GM12873 (cell line): ENCODE results near the gene PXDN.

Source experiments
- CTCF ChIP-seq: IDR thresholded peaks from 2 replicates; pipeline ENCODE4 v1.5.1; 2012; ENCODE audit warnings: low read depth, mild to moderate bottlenecking, moderate library complexity, low read length, control low read depth; ENCODE audit not compliant: insufficient read depth; ENCODE audit errors: missing control alignments

PXDN gene

GRCh38 chr2:1766851-1767811 lies 22.8 kb upstream of the PXDN start:
- TF ChIP-seq CTCF: no peak

GRCh38 chr2:1766425-1766824 lies 22.1 kb upstream of the PXDN start:
- TF ChIP-seq CTCF: no peak

GRCh38 chr2:1759611-1759930 lies 15.3 kb upstream of the PXDN start:
- TF ChIP-seq CTCF: no peak

GRCh38 chr2:1758774-1759610 lies 14.7 kb upstream of the PXDN start:
- no peak for TF ChIP-seq CTCF

- TF ChIP-seq CTCF: no peak
Observed at GRCh38 chr2:1758171-1758570, 13.9 kb upstream of the PXDN start.

GRCh38 chr2:1757567-1757966 lies 13.3 kb upstream of the PXDN start:
- TF ChIP-seq CTCF: no peak

GRCh38 chr2:1756456-1756855 lies 12.1 kb upstream of the PXDN start:
- no peak for TF ChIP-seq CTCF
